HepG2 (cell line): ENCODE data around the gene CLPTM1. TPM values are rescaled to one million over a fixed set of nuclear protein-coding genes. Genes with fewer than 3 reads are reported as not detected.

Source experiments
- ATAC-seq: fragments of 200-7000 bp; cut with Tn5 transposase; 3 replicates; pipeline ENCODE4 v1.9.1; 2020; ENCODE audit warnings: mild to moderate bottlenecking, moderate library complexity
- BruUV-seq: library from RNA; stranded (reverse); fragments of 400-500 nt; replicated peaks from 2 replicates; lab custom pipeline; 2021; lab: Mats Ljungman, UMichigan
- CTCF ChIA-PET: fragments of 300-600 bp; formaldehyde crosslinking; extraction: SDS; loops from one replicate; lab custom pipeline; 2021; ENCODE audit warnings: low total read pairs, inconsistent platforms, low intra/inter-chr PET ratio; lab: Yijun Ruan, JAX
- POLR2A ChIA-PET: fragments of 350-600 bp; sonication (Branson Sonifier 250); formaldehyde crosslinking; loops from one replicate; lab custom pipeline; 2020; ENCODE audit warnings: antibody characterized with exemption, inconsistent platforms; lab: Yijun Ruan, JAX
- DNase-seq: peaks from one replicate; pipeline ENCODE4 v3.0.0-alpha.2; 2015; ENCODE audit warnings: low spot score
- FAIRE-seq: peaks from 3 replicates; lab custom pipeline; 2011; peaks lifted over from hg19 to GRCh38; lab: Jason Lieb, UNC
- H2AFZ ChIP-seq: one replicate; pipeline ENCODE4 v1.6.1; 2011; ENCODE audit warnings: low read length, inconsistent platforms
- H3K27ac ChIP-seq: fragments of 300-600 bp; 3 replicates; pipeline ENCODE4 v1.8.0; 2011; ENCODE audit warnings: mixed run types, mild to moderate bottlenecking, mixed read lengths, low read length, inconsistent platforms; ENCODE audit not compliant: insufficient read depth; ENCODE audit errors: extremely low read length
- H3K27me3 ChIP-seq, 2 experiments: fragments of 200-600 bp in 1 of 2; 2 replicates in 1 of 2; 3 replicates in 1 of 2; pipeline versions ENCODE4 v1.6.0 to v1.8.0; 2011; ENCODE audit warnings: low read length in 2 of 2, mild to moderate bottlenecking in 2 of 2, moderate library complexity in 2 of 2, inconsistent platforms in 1 of 2; ENCODE audit not compliant: insufficient read depth in 2 of 2, control insufficient read depth in 1 of 2
- H3K36me3 ChIP-seq, 2 experiments: fragments of 200-600 bp in 1 of 2; replicated peaks in 1 of 2; 2 replicates in 1 of 2; 3 replicates in 1 of 2; pipeline versions ENCODE4 v1.5.1 to v1.8.0; 2011; ENCODE audit warnings: low read length in 2 of 2, inconsistent platforms in 1 of 2; ENCODE audit not compliant: insufficient read depth in 2 of 2, control insufficient read depth in 1 of 2
- H3K4me1 ChIP-seq: 2 replicates; pipeline ENCODE4 v1.5.1; 2012; ENCODE audit warnings: low read length, inconsistent platforms; ENCODE audit not compliant: insufficient read depth
- H3K4me2 ChIP-seq: 2 replicates; pipeline ENCODE4 v1.6.0; 2011; ENCODE audit warnings: low read depth, low read length, inconsistent platforms
- H3K4me3 ChIP-seq, 3 experiments: fragments of 200-600 bp in 1 of 3; sonication (generic), shearing (Covaris generic) in 1 of 3; replicated peaks in 1 of 3; 2 replicates each; pipeline ENCODE4 v1.5.1; 2011 to 2016; ENCODE audit warnings: low read length in 3 of 3, inconsistent platforms in 2 of 3, low read depth in 2 of 3, mild to moderate bottlenecking in 2 of 3, control low read depth in 1 of 3, mixed read lengths in 1 of 3; ENCODE audit not compliant: insufficient read depth in 1 of 3
- H3K79me2 ChIP-seq: one replicate; pipeline ENCODE4 v1.6.1; 2011; ENCODE audit warnings: low read length, inconsistent platforms; ENCODE audit not compliant: insufficient read depth
- H3K9ac ChIP-seq: 2 replicates; pipeline ENCODE4 v1.6.0; 2011; ENCODE audit warnings: mild to moderate bottlenecking, low read depth, low read length, inconsistent platforms; ENCODE audit not compliant: insufficient read depth
- H3K9me3 ChIP-seq: 2 replicates; pipeline ENCODE4 v1.5.1; 2012; ENCODE audit warnings: mild to moderate bottlenecking, low read length
- H4K20me1 ChIP-seq: 2 replicates; pipeline ENCODE4 v1.6.0; 2011; ENCODE audit warnings: inconsistent platforms, mild to moderate bottlenecking, low read length, moderate library complexity; ENCODE audit not compliant: insufficient read depth
- AGO2 ChIP-seq: fragments of 200-400 bp; formaldehyde crosslinking; optimal IDR thresholded peaks from 2 replicates; pipeline ENCODE3; 2017; ENCODE audit warnings: mild to moderate bottlenecking, low read depth, low read length, moderate library complexity
- BORCS8-MEF2B ChIP-seq: sonication (generic); formaldehyde crosslinking; IDR thresholded peaks from 2 replicates; pipeline ENCODE4 v1.8.0; 2022; ENCODE audit warnings: mild to moderate bottlenecking, missing genetic modification reagents
- ERF ChIP-seq: IDR thresholded peaks from 2 replicates; pipeline ENCODE4 v1.6.1; 2018; ENCODE audit warnings: missing biosample characterization, missing genetic modification reagents
- GATAD2A ChIP-seq: IDR thresholded peaks from 2 replicates; pipeline ENCODE4 v1.6.1; 2016
- HDAC2 ChIP-seq: sonication (generic); formaldehyde crosslinking; IDR thresholded peaks from 2 replicates; pipeline ENCODE4 v1.4.0; 2020; ENCODE audit warnings: missing genetic modification reagents
- KLF13 ChIP-seq: sonication (generic); formaldehyde crosslinking; IDR thresholded peaks from 2 replicates; pipeline ENCODE4 v1.4.0; 2020; ENCODE audit warnings: mild to moderate bottlenecking, missing genetic modification reagents
- MED1 ChIP-seq: sonication (generic); formaldehyde crosslinking; IDR thresholded peaks from 2 replicates; pipeline ENCODE4 v1.4.0; 2020; ENCODE audit warnings: missing genetic modification reagents
- MIXL1 ChIP-seq: IDR thresholded peaks from 2 replicates; pipeline ENCODE4 v1.6.1; 2016
- NCOA2 ChIP-seq: sonication (generic); formaldehyde crosslinking; IDR thresholded peaks from 2 replicates; pipeline ENCODE4 v1.8.0; 2022; ENCODE audit warnings: inconsistent platforms
- NCOA5 ChIP-seq: sonication (generic); formaldehyde crosslinking; IDR thresholded peaks from 2 replicates; pipeline ENCODE4 v1.4.0; 2020; ENCODE audit warnings: missing genetic modification reagents
- NFE2 ChIP-seq: sonication (generic); formaldehyde crosslinking; IDR thresholded peaks from 2 replicates; pipeline ENCODE4 v1.4.0; 2020; ENCODE audit warnings: missing genetic modification reagents
- NFKBIZ ChIP-seq: IDR thresholded peaks from 2 replicates; pipeline ENCODE4 v1.6.1; 2018; ENCODE audit warnings: missing genetic modification reagents, missing compliant biosample characterization
- NONO ChIP-seq, 2 experiments: fragments of 450-650 bp in 1 of 2; sonication (generic) in 1 of 2; formaldehyde crosslinking in 1 of 2; IDR thresholded peaks in 1 of 2; conservative IDR thresholded peaks in 1 of 2; 2 replicates each; pipeline versions ENCODE4 v1.6.1 to v1.8.0; 2017 to 2022; ENCODE audit warnings: mild to moderate bottlenecking in 1 of 2, missing genetic modification reagents in 1 of 2, moderate library complexity in 1 of 2
- POLR2AphosphoS5 ChIP-seq: IDR thresholded peaks from 2 replicates; pipeline ENCODE4 v1.6.1; 2012; ENCODE audit warnings: low read depth, low read length
- RBM39 ChIP-seq: fragments of 200-400 bp; formaldehyde crosslinking; IDR thresholded peaks from one replicate; pipeline ENCODE4 v1.6.1; 2018; ENCODE audit warnings: antibody characterized with exemption, mild to moderate bottlenecking, low read depth, low read length; ENCODE audit not compliant: poor library complexity, severe bottlenecking
- RFX3 ChIP-seq: IDR thresholded peaks from 2 replicates; pipeline ENCODE4 v1.6.1; 2016; ENCODE audit warnings: missing biosample characterization, missing genetic modification reagents
- TRIM22 ChIP-seq: fragments of 450-650 bp; IDR thresholded peaks from 2 replicates; pipeline ENCODE4 v1.6.1; 2017
- WIZ ChIP-seq: sonication (generic); formaldehyde crosslinking; IDR thresholded peaks from 2 replicates; pipeline ENCODE4 v1.5.1; 2020; ENCODE audit warnings: mild to moderate bottlenecking, missing genetic modification reagents
- ZBTB20 ChIP-seq: sonication (generic); formaldehyde crosslinking; IDR thresholded peaks from 2 replicates; pipeline ENCODE4 v1.8.1; 2023; ENCODE audit warnings: missing genetic modification reagents, low read depth, mild to moderate bottlenecking, borderline replicate concordance
- ZFX ChIP-seq: sonication (generic); formaldehyde crosslinking; IDR thresholded peaks from 2 replicates; pipeline ENCODE4 v1.4.0; 2020; ENCODE audit warnings: mild to moderate bottlenecking, low read depth, missing genetic modification reagents, moderate library complexity
- ZFY ChIP-seq: sonication (generic); formaldehyde crosslinking; IDR thresholded peaks from 2 replicates; pipeline ENCODE4 v1.4.0; 2020; ENCODE audit warnings: missing genetic modification reagents
- ZNF20 ChIP-seq: sonication (generic); formaldehyde crosslinking; IDR thresholded peaks from 2 replicates; pipeline ENCODE4 v1.4.0; 2020; ENCODE audit warnings: mild to moderate bottlenecking, moderate library complexity, missing genetic modification reagents
- ZNF224 ChIP-seq: sonication (generic); formaldehyde crosslinking; IDR thresholded peaks from 2 replicates; pipeline ENCODE4 v1.5.0; 2020; ENCODE audit warnings: mild to moderate bottlenecking, missing genetic modification reagents
- ZNF264 ChIP-seq: sonication (generic); formaldehyde crosslinking; IDR thresholded peaks from 2 replicates; pipeline ENCODE4 v1.4.0; 2020; ENCODE audit warnings: missing genetic modification reagents
- ZNF343 ChIP-seq: sonication (generic); formaldehyde crosslinking; IDR thresholded peaks from 2 replicates; pipeline ENCODE4 v1.4.0; 2020; ENCODE audit warnings: mild to moderate bottlenecking, missing genetic modification reagents
- ZNF569 ChIP-seq: sonication (generic); formaldehyde crosslinking; IDR thresholded peaks from 2 replicates; pipeline ENCODE4 v1.5.0; 2020; ENCODE audit warnings: mild to moderate bottlenecking, missing genetic modification reagents, moderate library complexity, borderline replicate concordance
- WGBS: methylation state at CpG from one replicate; pipeline ENCODE4 v1.1.6; 2017; ENCODE audit warnings: low lambda C conversion rate; 5-methylcytosine and 5-hydroxymethylcytosine counted together
- in situ Hi-C: cut with HindIII; loops from 2 replicates; pipeline ENCODE4 v1.10.0; 2017; ENCODE audit warnings: low pct_unique_long_range_greater_than_20kb; ENCODE audit not compliant: extremely low pct_ligation_motif_present
- intact Hi-C: fragments of 100-400 bp; cut with micrococcal nuclease; formaldehyde crosslinking; loops from one replicate; pipeline ENCODE4 v1.10.0; 2022; ENCODE audit not compliant: unreplicated experiment
- polyA plus RNA-seq, 8 experiments: library from polyadenylated mRNA; depleted of rRNA in 3 of 8; stranded (reverse) in 7 of 8; unstranded in 1 of 8; fragments of >200 nt; fragmentation: Illumina TruSeq in 4 of 8; extraction: Trizol in 4 of 8; gene quantifications; 2 replicates each; pipeline versions ENCODE4 v1.2.1 to v1.2.3, GENCODE V29; 2011 to 2016; ENCODE audit warnings: low read depth in 4 of 8, missing spikeins in 1 of 8, mixed read lengths in 1 of 8; ENCODE audit not compliant: insufficient read depth in 1 of 8
- total RNA-seq, 5 experiments: library from RNA; depleted of rRNA; stranded (reverse); fragments of >200 nt; fragmentation: Illumina TruSeq; extraction: Trizol; gene quantifications; 2 replicates each; pipeline ENCODE4 v1.2.3, GENCODE V29; 2016; ENCODE audit warnings: low read depth in 1 of 5

Gene CLPTM1
- total and polyA plus RNA-seq, 2 of the 13 experiments (the other 11 are each of a cell fraction or from before 2014, with no cell fraction given) = 34.9 to 42.8 TPM

GRCh38 chr19:44905437-44906160 lies 49.6 kb upstream of the CLPTM1 start, which contains the start of gene APOE:
TSS of gene APOE (plus strand) at chr19:44905796. CDS start at chr19:44906625, 829 bp downstream.
- FAIRE-seq (peak; percentile 78), DNase-seq (peak; percentile 81), ATAC-seq (peak; percentile 62)
- Histone ChIP-seq H2AFZ (no peak within 1 kb of the TSS), H3K27me3 (no peaks in the 10 kb centered on the region; a peak in 1 of 5 replicates), H3K79me2 (peaks cover 20% of the 10 kb centered on the region), H3K4me3 (peak within 1 kb of the TSS; percentile 82 to 93 (median 87)), H3K9ac (peak within 1 kb of the TSS; percentile 87), H3K4me2 (peak within 1 kb of the TSS; percentile 89), H4K20me1 (peaks cover 14% of the 10 kb centered on the region), H3K36me3 (peaks cover 16 to 40% of the 10 kb centered on the region in 2 experiments), H3K27ac (peak within 1 kb of the TSS; percentile 90), H3K9me3 (no peaks in the 10 kb centered on the region), H3K4me1 (peaks cover 57% of the 10 kb centered on the region)
- intact Hi-C loops (loop anchor here (1.0 kb wide), 1 partner anchor 46 kb away; no protein-coding TSS in a partner anchor), in situ Hi-C loops (no loop called here)
- ChIA-PET CTCF (interaction anchor here (3.6 kb wide), 1 partner anchor 46 kb away, joined by 51 read pairs; no protein-coding TSS in a partner anchor), POLR2A (interaction anchor here (0.6 to 14.7 kb wide), 26 partner anchors 9 to 287 kb away, joined by 3 to 317 read pairs (median 6); partner anchors contain the start of genes APOC1, APOC2, BCAM and CLASRP)
- WGBS = 0% methylated on average over 18 of the region's 20 CpGs
- TSS peak; percentile 85 for BruUV-seq
- TF ChIP-seq AGO2 = peak; percentile 86
- TF ChIP-seq ZBTB20 (CRISPR knock-in tag) = peak; percentile 18; the same call in 1 of the 2 replicates
- TF ChIP-seq ZFX (CRISPR knock-in tag) = peak; percentile 57; the same call in 1 of the 2 replicates
- TF ChIP-seq RBM39 = peak; percentile 75
- TF ChIP-seq ZNF569 (CRISPR knock-in tag) = no peak
- peak; percentile 94 for TF ChIP-seq POLR2AphosphoS5
- 0 out of 2 replicates have a peak, but pooled peaks have one; percentile 38 for TF ChIP-seq NFKBIZ (CRISPR knock-in tag)
- peak; percentile 36 for TF ChIP-seq HDAC2
- TF ChIP-seq GATAD2A (CRISPR knock-in tag) = peak; percentile 47; the same call in 1 of the 2 replicates
- no peak for TF ChIP-seq NONO (IDR thresholded peaks at IDR 0.05)
- TF ChIP-seq NONO (CRISPR knock-in tag; conservative IDR thresholded peaks at IDR 0.05) = peak; percentile 66
- no peak for TF ChIP-seq NFE2
- TF ChIP-seq MED1 = peak; percentile 57; the same call in 1 of the 2 replicates
- TF ChIP-seq NCOA5 = no peak
- TF ChIP-seq ZNF224 (CRISPR knock-in tag) = no peak
- TF ChIP-seq ZNF343 (CRISPR knock-in tag) = no peak
- TF ChIP-seq BORCS8-MEF2B (CRISPR knock-in tag) = 0 out of 2 replicates have a peak, but pooled peaks have one; percentile 44
- no peak for TF ChIP-seq TRIM22
- TF ChIP-seq WIZ (CRISPR knock-in tag) = 0 out of 2 replicates have a peak, but pooled peaks have one; percentile 48
- no peak for TF ChIP-seq ZNF20 (CRISPR knock-in tag)
- peak; percentile 17; the same call in 1 of the 2 replicates for TF ChIP-seq ERF (CRISPR knock-in tag)
- peak; percentile 23; the same call in 1 of the 2 replicates for TF ChIP-seq ZFY (CRISPR knock-in tag)
- no peak for TF ChIP-seq KLF13 (CRISPR knock-in tag)
- TF ChIP-seq RFX3 (CRISPR knock-in tag) = no peak
- peak; percentile 62; the same call in 1 of the 2 replicates for TF ChIP-seq MIXL1 (CRISPR knock-in tag)
- peak; percentile 24; the same call in 1 of the 2 replicates for TF ChIP-seq NCOA2 (CRISPR knock-in tag)
- TF ChIP-seq ZNF264 (CRISPR knock-in tag) = 0 out of 2 replicates have a peak, but pooled peaks have one; percentile 20
